ENCODE measurements around the gene UBL3.

The UBL3 gene

GRCh38 chr13:29858231-29858630 is 7.8 kb upstream of the UBL3 start:
- no peak for DNase-seq (ENCODE audit: low spot score)
- TF ChIP-seq CTCF (IDR thresholded peaks at IDR 0.05; ENCODE audit: extremely low read depth, missing control alignments): no peak

- TF ChIP-seq CTCF (IDR thresholded peaks at IDR 0.05; ENCODE audit: extremely low read depth, missing control alignments): no peak
- no peak for DNase-seq (ENCODE audit: low spot score)
Observed at GRCh38 chr13:29857085-29857484, 6.7 kb upstream of the UBL3 start.

GRCh38 chr13:29856426-29856825 is 6.0 kb upstream of the UBL3 start:
- DNase-seq (ENCODE audit: low spot score): no peak
- no peak for TF ChIP-seq CTCF (IDR thresholded peaks at IDR 0.05; ENCODE audit: extremely low read depth, missing control alignments)

- TF ChIP-seq CTCF (IDR thresholded peaks at IDR 0.05; ENCODE audit: extremely low read depth, missing control alignments): no peak
- no peak for DNase-seq (ENCODE audit: low spot score)
Observed at GRCh38 chr13:29855784-29856183, 5.4 kb upstream of the UBL3 start.

DNA sequence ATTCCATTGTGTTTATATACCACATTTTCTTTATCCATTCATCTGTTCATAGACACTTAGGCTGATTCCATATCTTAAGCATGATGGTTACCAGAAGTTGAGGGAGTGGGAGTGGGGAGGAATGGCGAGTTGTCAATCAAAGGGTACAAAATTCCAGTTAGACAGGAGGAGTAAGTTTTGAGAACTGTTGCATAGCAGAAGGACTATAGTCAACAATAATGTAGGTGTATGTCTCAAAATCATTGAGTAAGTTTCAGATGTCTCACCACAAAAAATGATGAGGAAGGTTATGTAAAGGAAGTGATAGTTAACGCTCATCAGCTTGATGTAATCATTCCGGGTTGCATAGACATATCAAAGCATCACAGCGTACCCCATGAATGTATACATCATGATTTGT is 4.6 kb upstream of the UBL3 start:
- TF ChIP-seq CTCF (IDR thresholded peaks at IDR 0.05; ENCODE audit: extremely low read depth, missing control alignments): no peak
- DNase-seq (ENCODE audit: low spot score): no peak

DNA sequence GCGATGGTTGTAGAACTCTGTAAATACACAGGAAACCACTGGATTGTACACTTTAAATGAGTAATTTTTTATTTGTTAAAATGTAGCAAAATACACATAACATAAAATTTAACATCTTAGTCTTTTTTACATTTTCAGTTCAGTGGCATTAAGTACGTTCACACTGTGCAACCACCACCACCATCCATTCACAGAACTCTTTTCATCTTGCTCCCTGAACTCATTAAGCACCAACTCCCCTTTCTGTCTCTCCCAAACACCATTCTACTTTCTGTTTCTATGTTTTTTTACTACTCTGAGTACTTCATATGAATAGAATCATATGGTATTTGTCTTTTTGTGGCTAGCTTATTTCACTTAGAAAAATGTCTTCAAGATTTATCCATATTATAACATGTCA is 2.7 kb upstream of the UBL3 start:
- DNase-seq (ENCODE audit: low spot score): no peak
- no peak for TF ChIP-seq CTCF (IDR thresholded peaks at IDR 0.05; ENCODE audit: extremely low read depth, missing control alignments)

GRCh38 chr13:29852472-29853054 is 2.1 kb upstream of the UBL3 start:
- DNase-seq (ENCODE audit: low spot score): no peak
- no peak for TF ChIP-seq CTCF (IDR thresholded peaks at IDR 0.05; ENCODE audit: extremely low read depth, missing control alignments)

Measured in GM20000 (cell line).